Progenitor cell of endocrine pancreas (in vitro differentiated cells): ENCODE data around the gene SLC7A1. TPM values are rescaled to one million over a fixed set of nuclear protein-coding genes. Genes with fewer than 3 reads are reported as not detected.

ENCODE experiments used
- DNase-seq: peaks from one replicate; pipeline ENCODE4 v3.0.0; 2021; ENCODE audit warnings: low spot score; ENCODE audit not compliant: unreplicated experiment
- H3K27ac Mint-ChIP-seq: 2 replicates; pipeline ENCODE4 v1.8.0; 2021; ENCODE audit warnings: mild to moderate bottlenecking, moderate library complexity, mixed read lengths
- H3K27me3 Mint-ChIP-seq: 2 replicates; pipeline ENCODE4 v1.8.0; 2021; ENCODE audit warnings: mixed read lengths
- H3K36me3 Mint-ChIP-seq: 2 replicates; pipeline ENCODE4 v1.8.0; 2022; ENCODE audit warnings: mixed read lengths; ENCODE audit not compliant: insufficient read depth
- H3K4me1 Mint-ChIP-seq: 2 replicates; pipeline ENCODE4 v1.8.0; 2021; ENCODE audit warnings: low read depth, mixed read lengths
- H3K4me3 Mint-ChIP-seq: 2 replicates; pipeline ENCODE4 v1.8.0; 2021; ENCODE audit warnings: low read depth, mild to moderate bottlenecking, moderate library complexity, mixed read lengths
- H3K9me3 Mint-ChIP-seq: 2 replicates; pipeline ENCODE4 v1.8.0; 2021; ENCODE audit warnings: low read depth, mixed read lengths
- total RNA-seq: library from RNA; stranded (reverse); gene quantifications from 2 replicates; pipeline ENCODE4 v1.2.1, GENCODE V29; 2021
- TF ChIP-seq, protein P1 (sequence below): fragments of 200-600 bp; sonication (generic); IDR thresholded peaks from one replicate; pipeline ENCODE4 v1.5.0; 2021; ENCODE audit warnings: antibody characterized with exemption, mild to moderate bottlenecking; ENCODE audit not compliant: unreplicated experiment

The SLC7A1 gene
- total RNA-seq, 1 donor from 2014 or later: 31.3 TPM

DNA sequence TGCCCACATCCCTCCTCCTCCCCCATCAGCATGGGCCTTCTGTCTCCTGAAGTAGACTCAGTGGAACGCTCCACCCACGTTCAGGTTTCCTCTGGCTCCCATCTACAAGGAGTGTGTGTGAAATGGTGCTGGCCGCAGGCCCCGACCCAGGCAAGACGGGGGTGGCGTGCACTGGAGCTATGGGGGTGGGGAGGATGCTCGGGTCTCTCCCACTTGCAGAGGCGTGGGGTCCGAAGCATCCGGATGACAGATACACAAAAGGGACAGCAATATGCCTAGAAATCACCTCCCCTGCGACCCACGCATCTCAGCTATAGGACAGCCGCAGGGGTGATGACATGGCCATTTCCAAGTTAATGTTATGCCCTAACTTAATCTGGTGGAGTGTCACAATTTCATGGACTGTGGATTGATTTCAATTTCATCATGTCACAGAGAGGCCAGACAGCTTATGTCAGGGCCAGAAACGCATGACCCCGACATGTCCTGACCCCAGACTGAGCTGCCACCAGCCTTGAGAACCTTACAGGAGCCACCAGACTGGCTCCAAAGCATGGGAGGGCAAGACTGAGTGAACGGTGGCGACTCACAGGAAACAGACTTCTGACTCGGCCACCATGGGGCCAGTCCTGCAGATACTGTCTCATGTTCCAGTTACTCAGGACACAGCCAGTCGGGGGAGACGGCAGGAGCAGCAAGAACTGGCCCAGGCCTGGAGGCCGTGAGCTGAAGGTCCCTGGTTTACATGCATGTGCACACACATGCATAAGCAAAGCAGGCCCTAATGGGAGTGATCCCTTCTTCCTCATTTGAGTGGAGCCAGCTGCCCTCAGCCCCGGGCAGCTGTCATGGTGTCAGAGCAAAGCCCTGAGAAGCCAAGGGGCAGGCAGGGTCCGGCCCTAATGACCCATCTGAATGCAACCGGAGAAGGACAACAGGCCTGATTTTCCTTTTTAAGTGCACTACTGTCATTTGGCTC lies 82.2 kb downstream of the SLC7A1 start:
- no peaks in the 10 kb centered on the region for H3K27me3 Mint-ChIP-seq
- no peak overlapping the region for H3K4me3 Mint-ChIP-seq
- no peak overlapping the region for H3K27ac Mint-ChIP-seq
- peaks cover 10% of the 10 kb centered on the region for H3K4me1 Mint-ChIP-seq
- peaks cover 9% of the 10 kb centered on the region for H3K36me3 Mint-ChIP-seq
- TF ChIP-seq, protein P1, sequence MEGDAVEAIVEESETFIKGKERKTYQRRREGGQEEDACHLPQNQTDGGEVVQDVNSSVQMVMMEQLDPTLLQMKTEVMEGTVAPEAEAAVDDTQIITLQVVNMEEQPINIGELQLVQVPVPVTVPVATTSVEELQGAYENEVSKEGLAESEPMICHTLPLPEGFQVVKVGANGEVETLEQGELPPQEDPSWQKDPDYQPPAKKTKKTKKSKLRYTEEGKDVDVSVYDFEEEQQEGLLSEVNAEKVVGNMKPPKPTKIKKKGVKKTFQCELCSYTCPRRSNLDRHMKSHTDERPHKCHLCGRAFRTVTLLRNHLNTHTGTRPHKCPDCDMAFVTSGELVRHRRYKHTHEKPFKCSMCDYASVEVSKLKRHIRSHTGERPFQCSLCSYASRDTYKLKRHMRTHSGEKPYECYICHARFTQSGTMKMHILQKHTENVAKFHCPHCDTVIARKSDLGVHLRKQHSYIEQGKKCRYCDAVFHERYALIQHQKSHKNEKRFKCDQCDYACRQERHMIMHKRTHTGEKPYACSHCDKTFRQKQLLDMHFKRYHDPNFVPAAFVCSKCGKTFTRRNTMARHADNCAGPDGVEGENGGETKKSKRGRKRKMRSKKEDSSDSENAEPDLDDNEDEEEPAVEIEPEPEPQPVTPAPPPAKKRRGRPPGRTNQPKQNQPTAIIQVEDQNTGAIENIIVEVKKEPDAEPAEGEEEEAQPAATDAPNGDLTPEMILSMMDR: no peak
- H3K9me3 Mint-ChIP-seq: no peaks in the 10 kb centered on the region
- DNase-seq: no peak

DNA sequence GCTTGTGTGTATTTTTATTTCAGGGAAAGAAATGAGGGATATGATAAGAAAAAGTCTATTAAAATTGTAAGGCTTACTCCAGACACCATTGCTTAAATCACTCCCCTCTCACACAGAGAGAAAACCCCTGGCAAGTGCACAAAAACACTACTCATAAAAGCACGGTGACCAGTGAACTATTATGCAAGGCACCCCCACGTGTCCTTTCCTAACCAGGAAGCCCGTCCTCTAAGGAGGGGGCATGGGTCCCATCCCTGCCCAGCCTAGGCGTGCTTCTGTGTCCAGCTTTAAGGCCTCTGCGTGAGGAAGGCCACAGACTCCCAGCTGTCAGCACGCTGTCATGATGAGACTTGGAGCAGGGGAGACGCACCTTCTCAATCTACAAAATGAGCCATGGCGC lies 83.5 kb downstream of the SLC7A1 start:
- H3K4me3 Mint-ChIP-seq: no peak overlapping the region
- H3K4me1 Mint-ChIP-seq: peaks cover 10% of the 10 kb centered on the region
- no peaks in the 10 kb centered on the region for H3K27me3 Mint-ChIP-seq
- H3K9me3 Mint-ChIP-seq: no peaks in the 10 kb centered on the region
- TF ChIP-seq, protein P1: no peak
- DNase-seq: no peak
- peaks cover 7% of the 10 kb centered on the region for H3K36me3 Mint-ChIP-seq
- H3K27ac Mint-ChIP-seq: no peak overlapping the region

DNA sequence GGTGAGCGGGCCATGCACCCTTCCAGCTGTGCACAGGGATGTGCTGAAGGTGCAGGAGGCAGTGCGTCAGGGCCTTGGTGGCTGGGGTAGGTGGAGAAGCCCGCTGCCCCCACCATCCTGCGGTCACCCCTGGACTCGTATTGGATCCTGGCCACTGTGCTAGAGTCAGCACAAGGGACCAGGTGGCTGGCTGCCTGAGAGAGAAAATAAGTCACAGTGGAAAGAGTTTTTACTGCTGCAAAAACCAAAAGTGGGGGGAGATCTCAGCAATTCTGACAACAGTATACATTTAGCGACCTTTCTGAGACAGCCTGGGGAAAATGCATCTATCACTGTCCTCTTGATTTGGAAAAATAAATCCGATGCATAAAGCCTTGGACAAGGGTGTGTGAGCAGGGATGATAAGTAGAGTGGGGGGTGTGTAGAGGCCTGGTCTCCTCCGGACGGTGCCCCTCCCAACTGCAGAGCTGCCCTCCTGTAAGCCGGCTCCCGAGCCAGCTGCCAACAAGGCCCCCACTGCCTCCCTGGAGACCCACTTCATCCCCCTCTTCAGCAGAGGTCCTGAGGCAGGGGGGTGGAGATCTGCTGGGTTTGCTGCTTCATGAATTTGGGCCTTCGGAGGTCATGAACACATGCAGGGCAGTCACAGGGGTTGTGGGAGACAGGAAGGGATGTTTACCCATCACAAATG lies 84.2 kb downstream of the SLC7A1 start:
- peaks cover 7% of the 10 kb centered on the region for H3K36me3 Mint-ChIP-seq
- H3K4me1 Mint-ChIP-seq: peaks cover 10% of the 10 kb centered on the region
- H3K9me3 Mint-ChIP-seq: no peaks in the 10 kb centered on the region
- H3K27me3 Mint-ChIP-seq: no peaks in the 10 kb centered on the region
- no peak overlapping the region for H3K4me3 Mint-ChIP-seq
- TF ChIP-seq, protein P1: no peak
- H3K27ac Mint-ChIP-seq: peak overlapping the region; percentile 24
- DNase-seq: no peak

DNA sequence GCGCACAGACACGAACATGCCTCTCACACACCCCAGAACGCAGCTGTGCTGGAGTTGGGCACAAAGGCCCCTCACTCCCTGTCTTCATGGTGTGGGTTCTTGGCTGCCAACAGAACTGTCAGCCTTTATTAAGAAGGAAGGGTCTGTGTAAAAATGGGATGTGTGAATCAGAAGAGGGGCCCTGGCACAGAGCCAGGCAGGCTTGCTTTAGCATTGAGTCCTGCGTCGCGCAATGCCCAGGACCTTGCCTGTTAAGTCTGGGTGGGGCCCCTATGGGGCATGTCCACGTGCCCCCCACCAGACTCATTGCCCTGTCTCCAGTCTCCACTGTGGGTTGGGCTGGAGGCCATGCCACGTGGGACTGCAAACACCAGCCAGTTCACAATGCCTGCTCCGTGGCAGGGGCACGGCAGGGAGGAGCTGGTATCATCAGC lies 84.8 kb downstream of the SLC7A1 start:
- H3K9me3 Mint-ChIP-seq: no peaks in the 10 kb centered on the region
- H3K4me3 Mint-ChIP-seq: no peak overlapping the region
- peak overlapping the region; percentile 62 for H3K27ac Mint-ChIP-seq
- TF ChIP-seq, protein P1: no peak
- DNase-seq: no peak
- H3K36me3 Mint-ChIP-seq: peaks cover 7% of the 10 kb centered on the region
- peaks cover 10% of the 10 kb centered on the region for H3K4me1 Mint-ChIP-seq
- H3K27me3 Mint-ChIP-seq: no peaks in the 10 kb centered on the region

DNA sequence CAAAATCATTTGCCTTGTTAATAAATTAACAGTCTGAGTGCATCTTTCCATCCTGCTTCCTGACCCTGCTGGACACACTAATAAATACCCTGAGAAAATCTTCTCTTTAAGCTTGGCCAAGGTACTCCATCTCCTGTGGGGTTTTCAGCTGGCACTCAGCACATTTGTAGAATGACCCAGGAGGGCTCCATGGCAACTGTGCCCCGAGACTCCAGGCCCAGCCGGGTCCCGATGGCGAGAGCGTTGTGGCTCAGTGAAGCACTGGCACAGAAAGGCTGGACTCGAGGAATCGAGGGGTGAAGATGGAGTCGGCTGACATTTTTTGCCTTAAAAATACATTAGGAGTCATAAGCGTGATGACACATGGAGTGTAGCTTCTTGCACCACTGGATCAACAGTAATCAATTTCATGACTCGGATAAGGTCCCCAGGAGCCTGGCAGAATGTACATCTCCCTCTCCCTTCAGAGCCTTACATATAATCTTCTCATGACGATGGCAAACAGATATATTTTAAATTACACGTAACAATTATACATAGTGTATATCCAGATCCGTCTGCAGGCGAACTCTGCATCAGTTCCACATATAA lies 85.4 kb downstream of the SLC7A1 start:
- peaks cover 7% of the 10 kb centered on the region for H3K36me3 Mint-ChIP-seq
- DNase-seq: no peak
- H3K27me3 Mint-ChIP-seq: peaks cover under 1% of the 10 kb centered on the region
- peaks cover 10% of the 10 kb centered on the region for H3K4me1 Mint-ChIP-seq
- H3K9me3 Mint-ChIP-seq: no peaks in the 10 kb centered on the region
- peak overlapping the region; percentile 62 for H3K27ac Mint-ChIP-seq
- TF ChIP-seq, protein P1: no peak
- H3K4me3 Mint-ChIP-seq: no peak overlapping the region
